BLaER1 (cell line): ENCODE results near the gene CEMIP2.

Source experiments
- H3K27ac ChIP-seq: shearing (Covaris generic); formaldehyde crosslinking; 2 replicates; pipeline ENCODE4 v1.8.1; 2022
- H3K27me3 ChIP-seq: shearing (Covaris generic); formaldehyde crosslinking; 2 replicates; pipeline ENCODE4 v1.8.1; 2022
- H3K36me3 ChIP-seq: shearing (Covaris generic); formaldehyde crosslinking; 2 replicates; pipeline ENCODE4 v1.8.1; 2022
- H3K4me1 ChIP-seq: shearing (Covaris generic); formaldehyde crosslinking; 2 replicates; pipeline ENCODE4 v1.8.1; 2022
- H3K4me2 ChIP-seq: shearing (Covaris generic); formaldehyde crosslinking; 2 replicates; pipeline ENCODE4 v1.8.1; 2022
- H3K4me3 ChIP-seq: shearing (Covaris generic); formaldehyde crosslinking; 2 replicates; pipeline ENCODE4 v1.8.1; 2022
- H3K9ac ChIP-seq: shearing (Covaris generic); formaldehyde crosslinking; 2 replicates; pipeline ENCODE4 v1.8.1; 2022
- H3K9me3 ChIP-seq: shearing (Covaris generic); formaldehyde crosslinking; 2 replicates; pipeline ENCODE4 v1.8.1; 2022
- H4K20me1 ChIP-seq: shearing (Covaris generic); formaldehyde crosslinking; 2 replicates; pipeline ENCODE4 v1.8.1; 2022
- Cebpa-rat ChIP-seq: shearing (Covaris generic); IDR thresholded peaks from 2 replicates; pipeline ENCODE4 v1.8.1; 2022

The CEMIP2 gene

DNA sequence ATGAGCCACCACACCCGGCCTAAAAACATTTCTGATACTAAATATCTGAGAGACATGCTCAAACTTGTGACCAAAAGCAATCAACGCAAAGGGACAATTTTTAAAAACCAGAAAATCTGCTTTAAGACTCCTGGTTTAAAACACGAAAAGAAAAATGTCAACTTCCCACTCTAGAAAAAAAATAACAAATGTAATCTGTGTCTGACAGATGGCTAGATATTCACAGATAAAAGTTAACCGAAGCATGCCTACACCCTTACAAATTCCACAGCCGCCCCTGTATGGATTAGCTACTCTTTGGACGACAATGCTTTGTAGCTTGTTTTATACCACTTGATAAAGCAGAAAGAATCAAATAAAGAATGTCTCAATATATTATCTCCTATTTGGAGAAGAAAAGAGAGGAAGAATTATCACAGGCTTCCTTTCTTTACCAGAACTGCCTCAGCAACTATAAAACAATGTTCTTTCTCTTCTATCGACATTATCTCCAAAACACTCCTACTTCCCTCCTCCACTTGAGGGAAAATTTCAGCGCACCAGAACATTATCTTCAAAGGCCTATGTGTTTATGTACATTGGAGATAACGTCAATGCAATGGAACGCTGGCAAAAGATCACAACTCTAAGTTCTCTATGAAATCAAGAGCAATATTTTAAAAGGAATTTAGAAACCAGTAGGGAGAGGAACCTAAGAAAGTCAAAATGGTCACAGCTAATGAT is 26.2 kb downstream of the CEMIP2 start:
- no peaks in the 10 kb centered on the region for H4K20me1 ChIP-seq
- H3K4me3 ChIP-seq = no peak overlapping the region
- H3K27ac ChIP-seq = no peak overlapping the region
- H3K4me2 ChIP-seq = no peak overlapping the region
- no peaks in the 10 kb centered on the region for H3K9me3 ChIP-seq
- H3K4me1 ChIP-seq = no peaks in the 10 kb centered on the region
- no peaks in the 10 kb centered on the region for H3K27me3 ChIP-seq
- H3K9ac ChIP-seq = no peak overlapping the region
- peaks cover 57% of the 10 kb centered on the region for H3K36me3 ChIP-seq
- no peak for TF ChIP-seq Cebpa-rat

DNA sequence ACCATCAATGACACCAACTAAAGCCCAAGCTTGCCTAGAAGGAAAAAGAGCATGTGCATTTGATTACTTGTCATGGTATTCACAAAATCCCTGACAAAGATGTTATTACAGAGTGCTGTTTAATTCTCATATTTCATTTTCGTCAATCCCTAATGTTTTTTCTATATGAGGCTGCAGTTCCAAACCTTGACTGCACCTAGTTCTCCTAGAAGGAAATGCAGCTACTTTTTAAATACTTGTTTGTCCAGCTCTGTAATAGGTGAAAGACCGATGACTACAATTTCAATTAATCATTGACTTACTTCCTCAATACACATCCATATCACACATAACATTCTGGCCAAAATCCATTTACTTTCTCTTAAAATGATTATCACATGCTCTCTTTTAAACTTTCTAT is 28.1 kb downstream of the CEMIP2 start:
- no peak for TF ChIP-seq Cebpa-rat
- no peak overlapping the region for H3K9ac ChIP-seq
- H3K27ac ChIP-seq = no peak overlapping the region
- H3K4me2 ChIP-seq = no peak overlapping the region
- no peaks in the 10 kb centered on the region for H3K27me3 ChIP-seq
- peaks cover 65% of the 10 kb centered on the region for H3K36me3 ChIP-seq
- H3K4me3 ChIP-seq = no peak overlapping the region
- H3K9me3 ChIP-seq = no peaks in the 10 kb centered on the region
- H4K20me1 ChIP-seq = no peaks in the 10 kb centered on the region
- H3K4me1 ChIP-seq = no peaks in the 10 kb centered on the region

DNA sequence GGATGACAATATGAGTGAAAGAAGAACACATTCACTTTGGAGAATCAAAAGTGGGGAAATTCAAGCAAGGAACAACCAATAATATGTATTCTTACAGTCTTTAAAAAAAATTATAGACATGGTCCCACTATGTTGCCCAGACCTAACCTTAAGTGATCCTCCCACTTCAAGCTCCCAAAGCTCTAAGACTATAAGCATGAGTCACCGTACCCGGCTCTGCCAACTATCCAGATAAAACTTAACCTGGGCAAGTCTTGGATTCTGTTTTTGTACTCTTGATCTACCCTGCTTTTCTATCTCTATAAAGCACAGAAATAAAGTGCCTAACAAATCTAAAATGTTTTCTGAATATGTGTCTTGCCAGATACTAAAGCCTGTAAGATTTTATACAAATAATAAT is 30.9 kb downstream of the CEMIP2 start:
- Histone ChIP-seq H3K9me3 (no peaks in the 10 kb centered on the region), H3K9ac (no peak overlapping the region), H3K27me3 (no peaks in the 10 kb centered on the region), H4K20me1 (no peaks in the 10 kb centered on the region), H3K4me2 (no peak overlapping the region), H3K4me3 (no peak overlapping the region), H3K4me1 (no peaks in the 10 kb centered on the region), H3K27ac (no peak overlapping the region), H3K36me3 (peaks cover 68% of the 10 kb centered on the region)
- TF ChIP-seq Cebpa-rat = no peak

DNA sequence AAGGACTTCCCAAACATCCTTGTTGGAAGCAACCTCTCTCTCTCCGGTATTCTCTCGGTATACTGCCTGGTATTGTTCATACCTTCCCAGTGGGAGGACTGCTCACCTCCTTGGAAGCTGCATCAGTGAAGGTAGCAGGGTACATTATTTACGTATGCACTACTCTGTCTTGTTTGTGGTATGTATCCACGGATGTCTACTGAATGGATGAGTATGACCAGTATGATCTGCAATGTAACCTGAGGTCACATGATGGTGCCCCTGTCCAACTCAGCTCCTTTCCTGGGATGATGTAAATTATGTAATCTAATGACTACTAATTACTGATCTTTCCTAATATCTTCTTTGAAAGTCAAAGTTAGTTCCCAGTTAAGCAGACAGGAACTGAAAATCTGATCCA is 32.1 kb downstream of the CEMIP2 start:
- Histone ChIP-seq H3K9me3 (no peaks in the 10 kb centered on the region), H3K4me1 (no peaks in the 10 kb centered on the region), H3K36me3 (peaks cover 80% of the 10 kb centered on the region), H3K9ac (no peak overlapping the region), H3K4me2 (no peak overlapping the region), H3K27ac (no peak overlapping the region), H4K20me1 (no peaks in the 10 kb centered on the region), H3K27me3 (no peaks in the 10 kb centered on the region), H3K4me3 (no peak overlapping the region)
- TF ChIP-seq Cebpa-rat = no peak

DNA sequence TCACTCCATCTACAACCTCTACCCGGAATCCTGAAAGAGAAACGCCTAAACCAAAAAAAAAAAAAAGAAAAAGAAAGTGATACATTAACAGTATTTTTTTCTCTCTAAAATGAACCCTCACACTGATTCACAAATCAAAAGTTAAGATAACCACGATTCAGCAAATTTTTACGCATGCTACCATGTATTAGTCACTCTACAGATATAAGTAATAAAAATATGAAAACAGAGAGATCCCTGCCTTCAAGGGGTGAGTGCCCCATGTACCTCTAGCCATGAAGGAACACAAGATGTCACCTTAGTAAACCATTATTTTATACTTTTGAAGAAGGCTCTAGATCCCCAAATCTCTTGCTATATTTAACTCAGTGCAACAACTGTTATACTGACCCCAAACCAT is 33.4 kb downstream of the CEMIP2 start:
- Histone ChIP-seq H3K4me2 (no peak overlapping the region), H3K9me3 (no peaks in the 10 kb centered on the region), H3K9ac (no peak overlapping the region), H3K36me3 (peaks cover 90% of the 10 kb centered on the region), H3K27me3 (no peaks in the 10 kb centered on the region), H3K27ac (no peak overlapping the region), H3K4me3 (no peak overlapping the region), H3K4me1 (no peaks in the 10 kb centered on the region), H4K20me1 (no peaks in the 10 kb centered on the region)
- no peak for TF ChIP-seq Cebpa-rat

DNA sequence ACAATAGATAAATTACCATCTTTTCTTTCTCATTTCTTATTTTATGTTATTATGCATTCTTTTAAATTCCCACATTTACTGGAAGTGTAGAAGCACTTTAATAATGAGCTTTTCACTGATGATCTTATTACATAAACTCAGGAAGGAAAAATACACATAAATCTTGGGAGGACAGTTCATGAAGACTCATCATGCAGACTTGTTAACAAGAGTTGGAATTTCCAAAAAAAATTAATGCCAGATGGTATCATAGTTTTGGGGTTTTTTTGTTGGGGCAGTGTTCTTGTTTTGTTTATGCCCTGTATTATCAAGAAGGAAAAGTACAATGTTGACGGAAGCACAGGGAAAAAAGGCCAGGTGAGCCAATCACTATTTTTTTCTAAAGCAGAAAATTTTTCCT is 35.1 kb downstream of the CEMIP2 start:
- H3K9me3 ChIP-seq = no peaks in the 10 kb centered on the region
- TF ChIP-seq Cebpa-rat = no peak
- peaks cover 90% of the 10 kb centered on the region for H3K36me3 ChIP-seq
- H3K4me1 ChIP-seq = no peaks in the 10 kb centered on the region
- H3K27me3 ChIP-seq = no peaks in the 10 kb centered on the region
- no peak overlapping the region for H3K9ac ChIP-seq
- H4K20me1 ChIP-seq = no peaks in the 10 kb centered on the region
- no peak overlapping the region for H3K27ac ChIP-seq
- H3K4me3 ChIP-seq = no peak overlapping the region
- H3K4me2 ChIP-seq = no peak overlapping the region

DNA sequence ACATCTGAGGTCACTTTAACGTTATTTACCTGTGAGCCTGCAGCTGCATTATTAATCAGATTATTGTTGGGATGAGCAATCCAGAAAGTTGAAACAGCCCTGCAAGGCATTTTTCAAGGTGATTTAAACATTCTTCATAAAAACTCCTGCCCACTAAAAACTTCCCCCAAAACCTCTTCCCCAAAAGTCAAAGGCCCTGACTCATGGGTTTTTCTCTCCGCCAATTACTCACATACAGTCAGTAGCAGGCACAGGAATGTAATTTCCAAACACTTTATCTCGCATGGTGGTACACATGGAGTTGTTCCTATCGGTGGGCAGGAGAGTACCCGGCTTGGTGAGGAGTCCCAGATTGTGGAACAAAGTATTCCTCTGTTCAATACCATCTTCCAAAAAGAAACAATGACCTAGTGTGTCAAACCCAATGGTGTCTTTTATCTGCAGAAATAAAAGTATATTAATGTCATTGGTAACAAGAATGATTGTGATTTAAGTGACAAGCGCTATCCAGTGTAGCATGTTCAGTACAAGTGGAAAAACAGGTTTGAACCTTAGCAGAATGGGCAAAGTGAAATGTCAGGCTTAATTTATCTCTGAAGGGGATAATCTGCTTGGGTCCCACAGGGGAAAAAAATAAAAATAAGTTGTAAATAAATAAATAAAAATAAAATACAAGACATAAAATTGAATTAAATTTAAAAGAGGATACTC is 38.3 kb downstream of the CEMIP2 start:
- Histone ChIP-seq H4K20me1 (no peaks in the 10 kb centered on the region), H3K36me3 (peaks cover 81% of the 10 kb centered on the region), H3K27ac (no peak overlapping the region), H3K9ac (no peak overlapping the region), H3K27me3 (no peaks in the 10 kb centered on the region), H3K9me3 (no peaks in the 10 kb centered on the region), H3K4me3 (no peak overlapping the region), H3K4me1 (no peaks in the 10 kb centered on the region), H3K4me2 (no peak overlapping the region)
- TF ChIP-seq Cebpa-rat = no peak

DNA sequence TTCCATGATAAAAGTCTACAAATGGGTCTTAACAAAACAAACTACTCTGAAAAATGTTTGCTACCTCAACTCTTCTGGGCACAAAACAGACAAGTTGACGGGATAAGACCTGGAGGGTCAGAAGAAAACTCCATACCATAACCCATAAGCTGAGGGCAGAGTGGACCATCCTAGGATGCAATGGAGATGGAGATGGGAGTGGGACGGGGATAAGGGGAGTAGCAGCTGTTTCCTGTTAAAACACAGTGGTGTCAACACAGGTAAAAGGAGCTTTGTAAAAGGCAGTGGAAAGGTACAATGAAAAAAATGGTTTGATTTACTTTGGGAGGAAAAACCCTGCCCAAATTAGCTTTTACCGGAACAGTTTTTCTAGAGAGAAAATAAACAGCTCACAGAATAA is 41.6 kb downstream of the CEMIP2 start:
- H3K4me2 ChIP-seq = no peak overlapping the region
- no peak overlapping the region for H3K27ac ChIP-seq
- H3K36me3 ChIP-seq = peaks cover 83% of the 10 kb centered on the region
- H3K27me3 ChIP-seq = no peaks in the 10 kb centered on the region
- H4K20me1 ChIP-seq = no peaks in the 10 kb centered on the region
- TF ChIP-seq Cebpa-rat = no peak
- no peaks in the 10 kb centered on the region for H3K4me1 ChIP-seq
- H3K9ac ChIP-seq = no peak overlapping the region
- H3K4me3 ChIP-seq = no peak overlapping the region
- no peaks in the 10 kb centered on the region for H3K9me3 ChIP-seq

DNA sequence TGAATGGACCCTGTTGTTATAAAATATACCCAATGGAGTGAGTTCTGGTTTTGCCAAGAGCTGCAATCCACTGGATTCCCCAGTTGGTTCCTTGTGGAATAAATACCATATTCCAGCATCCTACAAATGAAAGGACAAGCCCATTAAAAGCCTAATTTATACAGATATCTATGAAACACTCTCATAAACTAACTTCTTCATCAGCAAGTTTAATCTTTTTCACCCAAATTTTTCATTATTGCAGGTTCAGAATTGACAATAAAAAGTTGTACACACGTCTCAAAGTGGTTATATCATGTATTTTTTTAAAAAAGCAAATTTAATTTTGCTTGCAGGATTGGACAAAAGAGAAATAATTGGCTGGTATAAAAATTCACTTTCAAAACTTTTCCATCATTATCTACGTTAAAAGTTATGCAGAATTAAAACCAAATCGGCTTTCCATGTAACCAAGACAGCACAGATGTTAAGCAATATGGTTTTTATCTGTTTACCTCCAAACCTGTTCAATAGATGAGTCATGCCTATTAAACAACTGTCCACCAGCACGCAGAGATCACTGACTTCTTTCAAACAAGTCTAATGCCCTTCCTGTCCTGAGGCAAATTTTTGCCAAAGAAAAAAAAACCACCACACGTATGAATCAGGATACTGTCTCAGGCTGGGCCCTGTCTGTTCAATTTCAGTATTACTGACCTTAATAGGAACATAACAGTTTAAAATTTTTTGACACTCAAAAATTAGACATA is 42.5 kb downstream of the CEMIP2 start:
- peaks cover 81% of the 10 kb centered on the region for H3K36me3 ChIP-seq

DNA sequence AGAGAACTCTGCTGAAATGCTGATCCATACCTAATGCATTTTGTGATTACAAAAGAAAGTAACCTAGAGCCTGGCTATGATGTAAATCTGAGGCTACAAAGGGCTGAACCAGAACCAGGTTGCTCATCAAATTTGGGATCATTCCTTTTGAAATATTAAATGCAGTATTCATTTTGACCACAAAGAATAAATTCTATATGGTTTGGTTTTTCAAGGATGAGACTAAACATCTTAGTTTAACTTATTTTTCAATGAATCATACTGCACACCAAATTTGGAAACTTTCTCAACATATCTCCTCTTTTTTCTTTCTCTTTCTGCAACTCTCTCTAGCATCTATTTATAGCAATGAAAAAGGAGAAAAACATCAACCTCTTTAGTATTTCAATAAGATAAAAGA is 46.5 kb downstream of the CEMIP2 start:
- no peaks in the 10 kb centered on the region for H3K27me3 ChIP-seq
- H3K36me3 ChIP-seq = peaks cover 63% of the 10 kb centered on the region
- no peak overlapping the region for H3K4me2 ChIP-seq
- no peak overlapping the region for H3K4me3 ChIP-seq
- no peaks in the 10 kb centered on the region for H3K4me1 ChIP-seq
- H4K20me1 ChIP-seq = no peaks in the 10 kb centered on the region
- no peaks in the 10 kb centered on the region for H3K9me3 ChIP-seq
- no peak overlapping the region for H3K27ac ChIP-seq
- H3K9ac ChIP-seq = no peak overlapping the region
- no peak for TF ChIP-seq Cebpa-rat

More for the DNA sequence above, 42.5 kb downstream of the CEMIP2 start:
- TF ChIP-seq Cebpa-rat = no peak
- H3K9me3 ChIP-seq = no peaks in the 10 kb centered on the region
- no peak overlapping the region for H3K27ac ChIP-seq
- no peak overlapping the region for H3K9ac ChIP-seq
- H3K4me3 ChIP-seq = no peak overlapping the region
- no peaks in the 10 kb centered on the region for H3K4me1 ChIP-seq
- no peaks in the 10 kb centered on the region for H4K20me1 ChIP-seq
- H3K4me2 ChIP-seq = no peak overlapping the region
- H3K27me3 ChIP-seq = no peaks in the 10 kb centered on the region
